Measurements from ENCODE around the gene FAM50B.

GRCh38 chr6:3825331-3825831, 23.8 kb upstream of the FAM50B start:
- TF ChIP-seq CTCF (tag by site-specific recombination; IDR thresholded peaks at IDR 0.05) (no peak), ZNF513 (tag by site-specific recombination; IDR thresholded peaks at IDR 0.05) (no peak), ZBTB11 (tag by site-specific recombination; conservative IDR thresholded peaks at IDR 0.05; ENCODE audit: low read depth) (no peak), ZBTB49 (tag by site-specific recombination; IDR thresholded peaks at IDR 0.05; ENCODE audit: low read depth) (no peak), ZNF776 (tag by site-specific recombination; IDR thresholded peaks at IDR 0.05; ENCODE audit: borderline replicate concordance) (no peak), ZBTB20 (tag by site-specific recombination; IDR thresholded peaks at IDR 0.05) (no peak), ZNF704 (tag by site-specific recombination; IDR thresholded peaks at IDR 0.05) (no peak), ZNF121 (tag by site-specific recombination; IDR thresholded peaks at IDR 0.05) (no peak), ZNF138 (tag by site-specific recombination; IDR thresholded peaks at IDR 0.05; ENCODE audit: borderline replicate concordance) (no peak)
